ENCODE data around the gene TMEM126A.
A peak's percentile ranks its signal among the peaks of the same experiment; 100 is the strongest.

The TMEM126A gene

DNA sequence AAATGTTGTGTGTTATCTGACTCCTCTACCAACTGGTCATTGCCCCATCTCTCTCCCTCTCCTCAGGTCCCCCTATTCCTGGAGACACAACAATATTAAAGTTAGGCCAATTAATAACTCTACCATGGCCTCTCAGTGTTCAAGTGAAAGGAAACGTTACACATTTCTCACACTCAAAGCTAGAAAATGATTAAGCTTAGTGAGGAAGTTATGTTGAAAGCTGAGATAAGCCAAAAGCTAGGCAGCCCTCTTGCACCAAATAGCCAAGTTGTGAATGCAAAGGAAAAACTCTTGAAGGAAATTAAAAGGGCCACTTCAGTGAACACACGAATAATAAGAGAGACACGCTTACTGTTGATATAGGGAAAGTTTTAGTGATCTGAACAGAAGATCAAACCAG is 27.5 kb upstream of the TMEM126A start:
- TF ChIP-seq, protein P1, sequence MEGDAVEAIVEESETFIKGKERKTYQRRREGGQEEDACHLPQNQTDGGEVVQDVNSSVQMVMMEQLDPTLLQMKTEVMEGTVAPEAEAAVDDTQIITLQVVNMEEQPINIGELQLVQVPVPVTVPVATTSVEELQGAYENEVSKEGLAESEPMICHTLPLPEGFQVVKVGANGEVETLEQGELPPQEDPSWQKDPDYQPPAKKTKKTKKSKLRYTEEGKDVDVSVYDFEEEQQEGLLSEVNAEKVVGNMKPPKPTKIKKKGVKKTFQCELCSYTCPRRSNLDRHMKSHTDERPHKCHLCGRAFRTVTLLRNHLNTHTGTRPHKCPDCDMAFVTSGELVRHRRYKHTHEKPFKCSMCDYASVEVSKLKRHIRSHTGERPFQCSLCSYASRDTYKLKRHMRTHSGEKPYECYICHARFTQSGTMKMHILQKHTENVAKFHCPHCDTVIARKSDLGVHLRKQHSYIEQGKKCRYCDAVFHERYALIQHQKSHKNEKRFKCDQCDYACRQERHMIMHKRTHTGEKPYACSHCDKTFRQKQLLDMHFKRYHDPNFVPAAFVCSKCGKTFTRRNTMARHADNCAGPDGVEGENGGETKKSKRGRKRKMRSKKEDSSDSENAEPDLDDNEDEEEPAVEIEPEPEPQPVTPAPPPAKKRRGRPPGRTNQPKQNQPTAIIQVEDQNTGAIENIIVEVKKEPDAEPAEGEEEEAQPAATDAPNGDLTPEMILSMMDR (IDR thresholded peaks at IDR 0.05; ENCODE audit: low read depth, low read length): no peak
- DNase-seq (ENCODE audit: extremely low read depth, low read depth): no peak

DNA sequence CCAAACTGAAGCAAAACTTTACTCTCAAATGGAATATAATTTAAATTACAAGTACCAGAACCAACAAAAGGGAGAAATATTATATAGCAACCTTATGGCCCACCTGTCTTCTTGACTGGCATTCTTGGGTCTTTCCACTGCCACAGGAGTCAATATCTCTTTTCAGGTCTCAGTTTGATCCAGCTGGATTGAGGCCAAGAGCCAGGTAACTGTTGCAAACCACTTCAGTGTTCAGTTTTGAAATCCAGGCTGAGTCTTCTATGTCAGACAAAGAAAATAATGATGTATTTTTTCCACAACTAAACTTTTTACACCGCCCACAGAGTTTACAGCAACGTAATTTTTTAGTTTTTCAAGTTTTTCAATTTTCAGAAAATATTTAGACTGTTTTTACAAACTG is 21.3 kb upstream of the TMEM126A start:
- TF ChIP-seq, protein P1 (IDR thresholded peaks at IDR 0.05; ENCODE audit: low read depth, low read length): no peak
- DNase-seq (ENCODE audit: extremely low read depth, low read depth): no peak

DNA sequence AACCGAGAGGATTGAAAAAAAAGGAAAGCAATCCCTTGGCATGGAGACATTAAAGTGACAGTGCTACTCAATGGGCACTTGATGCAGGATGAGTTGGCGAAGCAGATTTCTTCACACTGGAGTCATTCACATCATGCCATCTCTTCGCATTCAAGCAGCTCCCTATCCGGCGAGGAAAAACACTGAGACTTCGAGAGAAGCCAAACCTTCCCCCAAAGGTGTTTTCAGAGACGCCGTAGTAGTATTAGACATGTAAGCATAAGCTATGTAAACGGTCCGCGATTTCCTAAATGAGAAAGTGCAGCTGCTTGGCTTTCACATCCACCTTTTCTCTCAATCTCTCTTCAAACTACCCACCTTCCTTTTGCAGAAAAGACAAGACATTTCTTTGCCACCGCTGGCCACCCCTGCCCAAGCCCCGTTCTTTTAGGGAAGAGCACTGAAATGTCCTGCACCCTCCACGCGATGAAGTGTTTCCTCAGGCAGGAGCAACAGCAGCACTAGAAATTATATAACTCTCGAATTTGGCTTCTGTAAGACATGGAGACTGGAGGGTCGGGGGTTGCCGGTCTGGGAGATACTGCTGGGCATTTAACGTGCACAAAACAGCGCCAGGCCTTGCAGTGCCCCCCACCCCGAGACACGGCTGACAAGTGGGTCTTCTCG is 20.3 kb upstream of the TMEM126A start, which contains the start of gene DLG2:
Gene DLG2 (minus strand): TSS at position 13 of the 666 bp plus-strand sequence.
- no peak for DNase-seq (ENCODE audit: extremely low read depth, low read depth)
- TF ChIP-seq, protein P1 (IDR thresholded peaks at IDR 0.05; ENCODE audit: low read depth, low read length): no peak

DNA sequence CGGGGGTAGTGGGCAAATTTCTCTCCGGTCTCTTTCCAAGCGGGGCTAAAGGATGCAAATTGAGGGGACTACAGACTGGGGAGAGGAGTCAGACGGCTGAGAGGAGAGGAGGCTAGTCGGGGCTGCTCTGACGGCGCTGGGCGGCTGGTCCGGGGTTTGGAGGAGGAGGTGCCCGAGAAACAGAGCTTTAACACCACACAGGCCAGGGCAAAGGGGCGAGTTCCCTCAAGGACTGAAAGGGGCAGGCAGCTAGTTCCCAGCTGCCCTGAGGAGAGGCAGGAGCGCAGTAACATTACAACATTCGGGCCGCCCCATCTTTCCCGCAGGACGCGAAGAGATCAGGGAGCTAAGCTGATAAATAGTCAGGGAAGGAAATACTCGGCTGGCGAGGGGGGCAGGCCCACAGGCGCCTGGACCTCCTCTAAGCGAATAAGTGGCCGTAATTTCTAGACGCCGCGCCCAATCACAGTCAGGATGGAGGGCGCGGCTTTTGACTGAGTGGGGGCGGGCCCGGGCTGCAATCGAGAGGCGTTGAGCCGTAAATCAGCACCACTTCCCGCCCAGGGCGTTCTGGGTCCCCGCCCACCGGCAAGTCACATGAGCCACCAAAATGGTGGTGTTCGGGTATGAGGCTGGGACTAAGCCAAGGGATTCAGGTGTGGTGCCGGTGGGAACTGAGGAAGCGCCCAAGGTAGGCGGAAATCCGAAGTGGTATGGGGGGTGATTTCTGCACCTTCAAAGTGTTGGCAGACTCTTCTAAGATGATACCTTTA is 19.6 kb upstream of the TMEM126A start, which contains the start of gene TMEM126B:
Gene TMEM126B (plus strand): TSS at position 596 of the 773 bp plus-strand sequence. CDS start 15 bp downstream, at position 611.
- peak; percentile 85 for DNase-seq (ENCODE audit: extremely low read depth, low read depth)
- TF ChIP-seq, protein P1 (IDR thresholded peaks at IDR 0.05; ENCODE audit: low read depth, low read length): no peak

DNA sequence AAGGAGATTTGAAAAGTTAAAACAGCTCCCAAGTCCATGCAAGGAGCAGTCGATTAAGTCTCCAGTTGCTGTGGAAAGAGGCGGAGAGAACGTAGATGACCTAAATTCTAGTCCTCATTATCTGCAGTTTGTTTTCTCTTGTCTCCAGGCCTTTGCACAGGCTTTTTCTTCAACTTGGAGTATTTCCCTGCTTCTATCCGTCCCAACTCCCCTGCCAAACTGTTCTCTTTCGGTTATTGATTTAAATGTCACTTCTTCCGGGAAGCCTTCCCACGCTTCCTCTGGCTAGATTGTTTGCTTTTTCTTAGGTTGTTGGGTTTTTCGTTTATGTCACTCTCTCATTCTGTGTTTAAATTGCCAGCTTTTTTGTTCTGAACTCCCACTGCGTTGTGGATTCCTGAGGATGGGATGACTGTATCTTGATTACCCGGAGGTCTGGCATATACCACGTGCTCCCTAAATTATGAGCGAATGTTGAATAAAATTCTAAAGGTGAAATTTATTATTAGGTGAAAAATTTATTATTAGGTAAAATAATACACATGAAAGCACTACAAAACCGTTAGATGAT is 18.9 kb upstream of the TMEM126A start:
- DNase-seq (ENCODE audit: extremely low read depth, low read depth): no peak
- TF ChIP-seq, protein P1 (IDR thresholded peaks at IDR 0.05; ENCODE audit: low read depth, low read length): no peak

DNA sequence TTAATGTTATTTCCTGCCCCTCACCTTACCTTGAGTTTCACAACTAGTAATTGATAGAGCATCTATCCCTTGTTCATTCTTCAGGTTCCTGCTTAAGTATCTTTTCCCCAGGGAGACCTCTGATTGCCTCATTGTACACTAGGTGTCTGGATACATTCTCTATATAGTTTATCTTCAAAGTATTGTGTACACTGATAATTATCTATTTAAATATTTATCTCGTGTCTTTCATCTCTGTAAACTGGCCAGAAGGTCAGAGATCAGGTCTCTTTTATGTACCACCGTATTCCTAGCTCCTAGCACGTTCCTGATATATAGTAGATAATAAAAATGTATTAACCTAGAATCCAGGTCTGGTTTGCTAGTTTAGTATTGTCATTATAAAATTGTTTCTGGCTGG is 13.0 kb upstream of the TMEM126A start:
- TF ChIP-seq, protein P1 (IDR thresholded peaks at IDR 0.05; ENCODE audit: low read depth, low read length): no peak
- no peak for DNase-seq (ENCODE audit: extremely low read depth, low read depth)

DNA sequence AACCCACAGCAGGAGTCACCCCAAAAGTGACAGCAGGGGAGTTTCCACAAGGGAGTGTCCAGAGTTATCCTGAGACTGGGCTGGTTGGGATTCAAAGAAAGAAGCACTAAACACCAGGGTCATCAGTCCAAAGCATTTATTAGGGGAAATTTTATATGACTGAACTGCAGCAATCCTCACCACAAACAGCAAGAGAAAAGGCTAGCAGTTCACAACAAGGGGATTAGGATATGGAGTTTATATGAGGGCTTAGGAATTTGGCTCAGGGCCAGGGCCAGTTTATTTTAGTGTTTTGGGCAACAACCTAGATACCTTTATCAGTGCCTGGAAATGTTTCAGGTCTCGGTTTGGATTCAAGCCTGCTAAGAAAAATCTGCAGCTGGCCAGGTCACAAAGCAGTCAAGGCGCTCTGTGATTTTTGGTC is 4.6 kb upstream of the TMEM126A start:
- no peak for DNase-seq (ENCODE audit: extremely low read depth, low read depth)
- TF ChIP-seq, protein P1 (IDR thresholded peaks at IDR 0.05; ENCODE audit: low read depth, low read length): no peak

Data from AG09319 (cell line).